ENCODE measurements around the gene ZNF821. TPM values are rescaled to one million over a fixed set of nuclear protein-coding genes. Genes with fewer than 3 reads are reported as not detected.

The ZNF821 gene
- total RNA-seq, 1 experiment from 2014 or later: 4.9 TPM

GRCh38 chr16:71902656-71903365 lies 18.8 kb upstream of the ZNF821 start:
- no peak overlapping the region for H3K4me2 ChIP-seq (ENCODE audit: low read length)
- H3K4me1 ChIP-seq (ENCODE audit: control insufficient read depth in 1 of 2, insufficient read depth in 2 of 2, low read length in 2 of 2): no peaks in the 10 kb centered on the region
- H4K20me1 ChIP-seq (ENCODE audit: insufficient read depth): peaks cover 50% of the 10 kb centered on the region
- H3K36me3 ChIP-seq (ENCODE audit: control insufficient read depth in 1 of 2, insufficient read depth in 2 of 2, low read length in 2 of 2): no peaks in the 10 kb centered on the region
- no peaks in the 10 kb centered on the region for H3K9me3 ChIP-seq (ENCODE audit: control insufficient read depth in 1 of 2, insufficient read depth in 1 of 2, low read depth in 1 of 2, low read length in 2 of 2)
- no peak overlapping the region for H2AFZ ChIP-seq (ENCODE audit: low read depth, low read length, poor library complexity, severe bottlenecking)
- RAD21 ChIA-PET (ENCODE audit: low non-redundant PET in 1 of 2, low total read pairs in 2 of 2, uncharacterized antibody in 2 of 2, unreplicated experiment in 2 of 2): interaction anchor here in 1 of 2 experiments (0.6 kb wide), 1 partner anchor 56 kb away, joined by 4 read pairs; no protein-coding TSS in a partner anchor
- POLR2A ChIA-PET: interaction anchor here (0.8 to 1.2 kb wide), 2 partner anchors 11 to 12 kb away, joined by 3 to 4 read pairs; no protein-coding TSS in a partner anchor
- DNase-seq (ENCODE audit: low read depth, low spot score) (no peak), ATAC-seq (no peak)
- H3K79me2 ChIP-seq (ENCODE audit: insufficient read depth, low read length): peaks cover 100% of the 10 kb centered on the region
- H3K9me2 ChIP-seq (ENCODE audit: insufficient read depth): no peaks in the 10 kb centered on the region
- H3K9ac ChIP-seq (ENCODE audit: low read length): no peak overlapping the region
- intact Hi-C loops (cut with micrococcal nuclease): no loop called here
- no peak overlapping the region for H3K27ac ChIP-seq (ENCODE audit: low read depth, low read length)
- no peak overlapping the region for H3K4me3 ChIP-seq (replicated peaks in 1 of 2; ENCODE audit: low read depth in 1 of 2, low read length in 2 of 2)
- TF ChIP-seq CEBPB (IDR thresholded peaks at IDR 0.05; ENCODE audit: low read depth) (no peak), FOSL1 (IDR thresholded peaks at IDR 0.05; ENCODE audit: low read depth) (no peak)
- no TSS peak for BruUV-seq (replicated peaks)
- no peaks in the 10 kb centered on the region for H3K27me3 ChIP-seq (ENCODE audit: insufficient read depth, low read length)
- CTCF ChIA-PET: no interaction called here

DNA sequence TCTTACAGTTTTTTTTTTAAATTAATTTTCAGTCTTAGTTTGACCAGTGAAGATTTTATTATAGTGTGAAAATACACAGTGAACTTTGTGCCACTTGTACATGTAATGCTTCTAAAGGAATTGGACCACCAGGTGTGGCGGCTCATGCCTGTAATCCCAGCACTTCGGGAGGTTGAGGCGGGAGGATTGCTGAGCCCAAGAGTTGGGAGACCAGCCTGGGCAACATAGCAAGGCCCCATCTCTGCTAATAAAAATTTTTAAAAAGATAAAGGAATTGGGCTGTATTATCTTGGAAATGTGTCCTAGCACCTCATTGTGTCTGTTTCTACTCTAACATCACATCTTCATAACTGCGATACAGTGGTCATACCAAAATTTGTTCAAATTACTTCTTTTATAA lies 15.2 kb upstream of the ZNF821 start:
- no peaks in the 10 kb centered on the region for H3K9me2 ChIP-seq (ENCODE audit: insufficient read depth)
- no peak overlapping the region for H3K4me3 ChIP-seq (replicated peaks in 1 of 2; ENCODE audit: low read depth in 1 of 2, low read length in 2 of 2)
- ATAC-seq: no peak
- DNase-seq (ENCODE audit: low read depth, low spot score): no peak
- peaks cover 0 to 4% of the 10 kb centered on the region in 2 experiments; a peak in 1 of 4 replicates for H3K36me3 ChIP-seq (ENCODE audit: control insufficient read depth in 1 of 2, insufficient read depth in 2 of 2, low read length in 2 of 2)
- no peak overlapping the region for H3K9ac ChIP-seq (ENCODE audit: low read length)
- no peak overlapping the region for H3K27ac ChIP-seq (ENCODE audit: low read depth, low read length)
- no peaks in the 10 kb centered on the region for H3K9me3 ChIP-seq (ENCODE audit: control insufficient read depth in 1 of 2, insufficient read depth in 1 of 2, low read depth in 1 of 2, low read length in 2 of 2)
- ChIA-PET RAD21 (ENCODE audit: low non-redundant PET in 1 of 2, low total read pairs in 2 of 2, uncharacterized antibody in 2 of 2, unreplicated experiment in 2 of 2) (no interaction called here), POLR2A (no interaction called here), CTCF (no interaction called here)
- H3K4me2 ChIP-seq (ENCODE audit: low read length): no peak overlapping the region
- peaks cover 8 to 9% of the 10 kb centered on the region in 2 experiments; a peak in 2 of 4 replicates for H3K4me1 ChIP-seq (ENCODE audit: control insufficient read depth in 1 of 2, insufficient read depth in 2 of 2, low read length in 2 of 2)
- H3K27me3 ChIP-seq (ENCODE audit: insufficient read depth, low read length): no peaks in the 10 kb centered on the region
- peaks cover 31% of the 10 kb centered on the region; the same call in 1 of the 2 replicates for H4K20me1 ChIP-seq (ENCODE audit: insufficient read depth)
- H2AFZ ChIP-seq (ENCODE audit: low read depth, low read length, poor library complexity, severe bottlenecking): no peak overlapping the region
- no TSS peak for BruUV-seq (replicated peaks)
- intact Hi-C loops (cut with micrococcal nuclease): no loop called here
- peaks cover 89% of the 10 kb centered on the region for H3K79me2 ChIP-seq (ENCODE audit: insufficient read depth, low read length)
- TF ChIP-seq CBX3 (IDR thresholded peaks at IDR 0.05; ENCODE audit: low read depth): no peak
- no peak for TF ChIP-seq ELF1 (IDR thresholded peaks at IDR 0.05; ENCODE audit: borderline replicate concordance, low read depth)
- TF ChIP-seq POLR2A (IDR thresholded peaks at IDR 0.05; ENCODE audit: borderline replicate concordance, extremely low read depth, insufficient read depth, insufficient read length): no peak
- TF ChIP-seq RAD21 (IDR thresholded peaks at IDR 0.05; ENCODE audit: low read depth): no peak
- no peak for TF ChIP-seq EZH2 (IDR thresholded peaks at IDR 0.05)
- TF ChIP-seq, protein P1, sequence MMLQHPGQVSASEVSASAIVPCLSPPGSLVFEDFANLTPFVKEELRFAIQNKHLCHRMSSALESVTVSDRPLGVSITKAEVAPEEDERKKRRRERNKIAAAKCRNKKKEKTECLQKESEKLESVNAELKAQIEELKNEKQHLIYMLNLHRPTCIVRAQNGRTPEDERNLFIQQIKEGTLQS (IDR thresholded peaks at IDR 0.05): no peak
- TF ChIP-seq ZFX (IDR thresholded peaks at IDR 0.05): no peak
- TF ChIP-seq TCF7L2 (IDR thresholded peaks at IDR 0.05; ENCODE audit: borderline replicate concordance, extremely low read depth, insufficient read depth, insufficient read length): no peak
- no peak for TF ChIP-seq JUND (IDR thresholded peaks at IDR 0.05)
- no peak for TF ChIP-seq FOSL1 (IDR thresholded peaks at IDR 0.05; ENCODE audit: low read depth)
- TF ChIP-seq, protein P2, sequence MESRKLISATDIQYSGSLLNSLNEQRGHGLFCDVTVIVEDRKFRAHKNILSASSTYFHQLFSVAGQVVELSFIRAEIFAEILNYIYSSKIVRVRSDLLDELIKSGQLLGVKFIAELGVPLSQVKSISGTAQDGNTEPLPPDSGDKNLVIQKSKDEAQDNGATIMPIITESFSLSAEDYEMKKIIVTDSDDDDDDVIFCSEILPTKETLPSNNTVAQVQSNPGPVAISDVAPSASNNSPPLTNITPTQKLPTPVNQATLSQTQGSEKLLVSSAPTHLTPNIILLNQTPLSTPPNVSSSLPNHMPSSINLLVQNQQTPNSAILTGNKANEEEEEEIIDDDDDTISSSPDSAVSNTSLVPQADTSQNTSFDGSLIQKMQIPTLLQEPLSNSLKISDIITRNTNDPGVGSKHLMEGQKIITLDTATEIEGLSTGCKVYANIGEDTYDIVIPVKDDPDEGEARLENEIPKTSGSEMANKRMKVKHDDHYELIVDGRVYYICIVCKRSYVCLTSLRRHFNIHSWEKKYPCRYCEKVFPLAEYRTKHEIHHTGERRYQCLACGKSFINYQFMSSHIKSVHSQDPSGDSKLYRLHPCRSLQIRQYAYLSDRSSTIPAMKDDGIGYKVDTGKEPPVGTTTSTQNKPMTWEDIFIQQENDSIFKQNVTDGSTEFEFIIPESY (IDR thresholded peaks at IDR 0.05; ENCODE audit: extremely low read depth, insufficient replicate concordance, low read length): no peak
- TF ChIP-seq SIN3A (IDR thresholded peaks at IDR 0.05; ENCODE audit: low read depth): no peak
- TF ChIP-seq, protein P3, sequence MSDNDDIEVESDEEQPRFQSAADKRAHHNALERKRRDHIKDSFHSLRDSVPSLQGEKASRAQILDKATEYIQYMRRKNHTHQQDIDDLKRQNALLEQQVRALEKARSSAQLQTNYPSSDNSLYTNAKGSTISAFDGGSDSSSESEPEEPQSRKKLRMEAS (IDR thresholded peaks at IDR 0.05): no peak
- no peak for TF ChIP-seq SP1 (IDR thresholded peaks at IDR 0.05; ENCODE audit: low read depth)
- no peak for TF ChIP-seq POLR2AphosphoS5 (IDR thresholded peaks at IDR 0.05; ENCODE audit: low read depth, low read length)
- TF ChIP-seq, protein P4, sequence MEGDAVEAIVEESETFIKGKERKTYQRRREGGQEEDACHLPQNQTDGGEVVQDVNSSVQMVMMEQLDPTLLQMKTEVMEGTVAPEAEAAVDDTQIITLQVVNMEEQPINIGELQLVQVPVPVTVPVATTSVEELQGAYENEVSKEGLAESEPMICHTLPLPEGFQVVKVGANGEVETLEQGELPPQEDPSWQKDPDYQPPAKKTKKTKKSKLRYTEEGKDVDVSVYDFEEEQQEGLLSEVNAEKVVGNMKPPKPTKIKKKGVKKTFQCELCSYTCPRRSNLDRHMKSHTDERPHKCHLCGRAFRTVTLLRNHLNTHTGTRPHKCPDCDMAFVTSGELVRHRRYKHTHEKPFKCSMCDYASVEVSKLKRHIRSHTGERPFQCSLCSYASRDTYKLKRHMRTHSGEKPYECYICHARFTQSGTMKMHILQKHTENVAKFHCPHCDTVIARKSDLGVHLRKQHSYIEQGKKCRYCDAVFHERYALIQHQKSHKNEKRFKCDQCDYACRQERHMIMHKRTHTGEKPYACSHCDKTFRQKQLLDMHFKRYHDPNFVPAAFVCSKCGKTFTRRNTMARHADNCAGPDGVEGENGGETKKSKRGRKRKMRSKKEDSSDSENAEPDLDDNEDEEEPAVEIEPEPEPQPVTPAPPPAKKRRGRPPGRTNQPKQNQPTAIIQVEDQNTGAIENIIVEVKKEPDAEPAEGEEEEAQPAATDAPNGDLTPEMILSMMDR (IDR thresholded peaks at IDR 0.05 in 2 of 3, conservative IDR thresholded peaks at IDR 0.05 in 1 of 3; ENCODE audit: borderline replicate concordance in 1 of 3, insufficient read depth in 1 of 3, low read depth in 2 of 3, low read length in 2 of 3): no peak
